ENCODE data around the gene RAB27A.

GRCh38 chr15:55253580-55253979 lies 36.0 kb downstream of the RAB27A start:
- TF ChIP-seq EP300 (IDR thresholded peaks at IDR 0.05) (no peak), CTCF (IDR thresholded peaks at IDR 0.05) (no peak), POLR2A (IDR thresholded peaks at IDR 0.05) (no peak)

Measured in tibial nerve (tissue), 4 donors.